ENCODE data around the gene DCST2.
A peak's percentile ranks its signal among the peaks of the same experiment; 100 is the strongest.

GRCh38 chr1:154973344-154974101 lies 60.1 kb downstream of the DCST2 start:
- TF ChIP-seq CTCF (IDR thresholded peaks at IDR 0.05) = peak in 6 of 12 donors; percentile 11 to 51 (median 28)
- TF ChIP-seq POLR2A (IDR thresholded peaks at IDR 0.05) = peak in 1 of 2 donors; percentile 52

Data from heart left ventricle (tissue), 13 donors.